ENCODE data around the gene MDH2.

DNA sequence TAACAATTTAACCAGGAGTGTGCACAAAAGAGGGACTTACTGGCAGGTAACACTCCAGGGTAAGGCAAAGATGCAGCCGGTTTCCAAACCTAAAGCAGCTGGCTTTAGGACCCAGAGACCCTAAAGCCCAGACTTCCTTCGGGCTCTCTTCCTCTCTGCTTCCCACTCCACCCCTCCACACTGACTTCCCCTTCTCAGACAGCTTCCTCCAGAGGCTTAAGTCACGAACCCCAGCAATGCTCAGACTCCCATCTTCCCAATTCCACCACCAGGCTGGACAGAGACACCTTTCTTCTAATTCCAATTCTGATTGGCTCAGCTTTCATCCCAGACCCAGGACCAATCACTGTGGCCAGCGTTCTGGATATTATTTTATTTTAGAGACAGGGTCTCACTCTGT lies 24.9 kb upstream of the MDH2 start:
- TF ChIP-seq YY1 (IDR thresholded peaks at IDR 0.05; ENCODE audit: insufficient read depth, insufficient read length) (no peak), ZNF274 (IDR thresholded peaks at IDR 0.05; ENCODE audit: low read depth, low read length) (no peak), SUZ12 (IDR thresholded peaks at IDR 0.05; ENCODE audit: extremely low read depth, insufficient read depth, insufficient read length) (no peak)

Measured in NT2/D1 (cell line).